ENCODE data around the gene CTNND2. TPM values are rescaled to one million over a fixed set of nuclear protein-coding genes. Genes with fewer than 3 reads are reported as not detected.

Gene CTNND2
- total RNA-seq, 1 experiment from 2014 or later, result 7.0 TPM

DNA sequence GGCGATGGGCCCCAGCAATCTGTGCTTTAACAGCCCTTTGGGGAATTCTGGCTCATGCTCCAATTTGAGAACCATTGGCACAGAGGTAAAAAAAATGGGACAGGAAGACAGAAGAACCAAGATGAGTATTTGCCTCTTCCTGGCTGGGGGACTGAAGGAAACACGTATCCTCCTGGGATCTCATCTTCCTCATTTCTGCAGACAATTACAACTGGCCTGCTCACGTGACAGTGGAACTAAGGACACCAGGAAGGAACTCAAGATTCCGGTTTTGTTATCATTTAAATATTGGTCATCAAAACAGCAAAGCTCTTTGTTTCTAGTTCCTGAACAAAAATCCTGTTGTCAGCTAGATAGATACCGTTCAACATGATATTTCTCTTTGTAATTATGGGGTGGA lies 927.2 kb downstream of the CTNND2 start:
- peak overlapping the region in 1 of 3 experiments; percentile 16; a peak in 1 of 7 replicates for H3K27ac Mint-ChIP-seq
- Histone ChIP-seq H4K8ac (replicated peaks; ENCODE audit: insufficient read length, low read depth, low read length) (no peak overlapping the region), H3K9me3 (ENCODE audit: control insufficient read depth, low read depth, low read length) (no peaks in the 10 kb centered on the region), H3K4me2 (ENCODE audit: insufficient read depth, insufficient read length, low read length) (no peak overlapping the region), H3K4ac (ENCODE audit: low read depth, low read length) (no peak overlapping the region), H3K23ac (ENCODE audit: insufficient read length, low read depth, low read length) (no peak overlapping the region), H3K79me1 (ENCODE audit: insufficient read depth, low read depth, low read length, poor library complexity, severe bottlenecking) (no peaks in the 10 kb centered on the region), H3K4me1 (ENCODE audit: insufficient read depth, low read length) (no peaks in the 10 kb centered on the region), H3K27ac (ENCODE audit: insufficient read length, low read depth, low read length) (no peak overlapping the region), H2BK12ac (ENCODE audit: insufficient read length, low read depth, low read length) (no peak overlapping the region), H3K23me2 (ENCODE audit: insufficient read length, low read depth, low read length, poor library complexity, severe bottlenecking) (no peaks in the 10 kb centered on the region), H3K9ac (ENCODE audit: extremely low read depth, insufficient read length, low read length) (no peak overlapping the region), H2AFZ (ENCODE audit: low read length) (no peak overlapping the region), H3K18ac (ENCODE audit: insufficient read length, low read depth, low read length) (no peak overlapping the region), H3K27me3 (ENCODE audit: insufficient read depth, low read length) (no peaks in the 10 kb centered on the region), H3K79me2 (ENCODE audit: insufficient read depth, low read length) (no peaks in the 10 kb centered on the region), H4K91ac (ENCODE audit: insufficient read length, low read depth, low read length) (no peak overlapping the region), H4K20me1 (ENCODE audit: control insufficient read depth, insufficient read depth, insufficient read length) (no peaks in the 10 kb centered on the region), H3K14ac (ENCODE audit: insufficient read depth, low read length) (no peak overlapping the region), H2BK15ac (ENCODE audit: low read depth, low read length) (no peak overlapping the region), H2BK20ac (ENCODE audit: low read depth, low read length, poor library complexity, severe bottlenecking) (no peak overlapping the region), H2BK120ac (ENCODE audit: low read depth, low read length, poor library complexity, severe bottlenecking) (no peak overlapping the region), H3T11ph (ENCODE audit: low read length) (no peak overlapping the region), H4K5ac (ENCODE audit: insufficient read length, low read depth, low read length) (no peak overlapping the region), H3K56ac (ENCODE audit: insufficient read length, low read depth, low read length) (no peak overlapping the region), H2BK5ac (ENCODE audit: insufficient read length, low read length) (no peak overlapping the region), H2AK5ac (ENCODE audit: insufficient read length, low read length) (no peak overlapping the region)
- TF ChIP-seq, protein P1, sequence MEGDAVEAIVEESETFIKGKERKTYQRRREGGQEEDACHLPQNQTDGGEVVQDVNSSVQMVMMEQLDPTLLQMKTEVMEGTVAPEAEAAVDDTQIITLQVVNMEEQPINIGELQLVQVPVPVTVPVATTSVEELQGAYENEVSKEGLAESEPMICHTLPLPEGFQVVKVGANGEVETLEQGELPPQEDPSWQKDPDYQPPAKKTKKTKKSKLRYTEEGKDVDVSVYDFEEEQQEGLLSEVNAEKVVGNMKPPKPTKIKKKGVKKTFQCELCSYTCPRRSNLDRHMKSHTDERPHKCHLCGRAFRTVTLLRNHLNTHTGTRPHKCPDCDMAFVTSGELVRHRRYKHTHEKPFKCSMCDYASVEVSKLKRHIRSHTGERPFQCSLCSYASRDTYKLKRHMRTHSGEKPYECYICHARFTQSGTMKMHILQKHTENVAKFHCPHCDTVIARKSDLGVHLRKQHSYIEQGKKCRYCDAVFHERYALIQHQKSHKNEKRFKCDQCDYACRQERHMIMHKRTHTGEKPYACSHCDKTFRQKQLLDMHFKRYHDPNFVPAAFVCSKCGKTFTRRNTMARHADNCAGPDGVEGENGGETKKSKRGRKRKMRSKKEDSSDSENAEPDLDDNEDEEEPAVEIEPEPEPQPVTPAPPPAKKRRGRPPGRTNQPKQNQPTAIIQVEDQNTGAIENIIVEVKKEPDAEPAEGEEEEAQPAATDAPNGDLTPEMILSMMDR (conservative IDR thresholded peaks at IDR 0.05), result no peak
- no peaks in the 10 kb centered on the region; the same call in 1 of the 2 replicates for H3K27me3 Mint-ChIP-seq (ENCODE audit: low read depth)
- no CpG with 5 or more reads among the region's 5 CpGs for WGBS (ENCODE audit: extremely low coverage, insufficient read length, low lambda C conversion rate)
- H3K4me1 Mint-ChIP-seq, result no peaks in the 10 kb centered on the region
- no peaks in the 10 kb centered on the region for H3K36me3 Mint-ChIP-seq (ENCODE audit: insufficient read depth in 1 of 3, low read depth in 3 of 3)
- H3K9me3 Mint-ChIP-seq, result no peaks in the 10 kb centered on the region
- no peak for DNase-seq
- H3K4me3 Mint-ChIP-seq, result no peak overlapping the region
